Endothelial cell (in vitro differentiated cells): Measurements from ENCODE around the gene NUDT14. TPM values are rescaled to one million over a fixed set of nuclear protein-coding genes. Genes with fewer than 3 reads are reported as not detected.

Experiments
- DNase-seq: peaks from one replicate; pipeline ENCODE4 v3.0.0; 2021; ENCODE audit warnings: low spot score
- H3K27ac Mint-ChIP-seq: one replicate; pipeline ENCODE4 v1.8.0; 2021; ENCODE audit warnings: mixed read lengths, inconsistent platforms; ENCODE audit not compliant: unreplicated experiment
- H3K27me3 Mint-ChIP-seq: one replicate; pipeline ENCODE4 v1.8.0; 2021; ENCODE audit warnings: mild to moderate bottlenecking, moderate library complexity, mixed read lengths, inconsistent platforms; ENCODE audit not compliant: unreplicated experiment
- H3K36me3 Mint-ChIP-seq: one replicate; pipeline ENCODE4 v1.8.0; 2021; ENCODE audit warnings: mild to moderate bottlenecking, low read depth, mixed read lengths, inconsistent platforms; ENCODE audit not compliant: unreplicated experiment
- H3K4me1 Mint-ChIP-seq: one replicate; pipeline ENCODE4 v1.8.0; 2021; ENCODE audit warnings: mild to moderate bottlenecking, mixed read lengths, inconsistent platforms; ENCODE audit not compliant: unreplicated experiment
- H3K4me3 Mint-ChIP-seq: one replicate; pipeline ENCODE4 v1.8.0; 2021; ENCODE audit warnings: mild to moderate bottlenecking, mixed read lengths, inconsistent platforms; ENCODE audit not compliant: unreplicated experiment
- H3K9me3 Mint-ChIP-seq: one replicate; pipeline ENCODE4 v1.8.0; 2021; ENCODE audit warnings: mixed read lengths, inconsistent platforms; ENCODE audit not compliant: unreplicated experiment
- total RNA-seq: library from RNA; stranded (reverse); fragmentation: NEBNext Ultra II Directional; extraction: Animal tissue kit (Norgen Biotek cat#: 25700); gene quantifications from one replicate; pipeline ENCODE4 v1.2.1, GENCODE V29; 2021; ENCODE audit not compliant: unreplicated experiment
- TF ChIP-seq, protein P1 (sequence below): fragments of 200-600 bp; sonication (generic); IDR thresholded peaks from one replicate; pipeline ENCODE4 v1.5.0; 2021; ENCODE audit warnings: antibody characterized with exemption; ENCODE audit not compliant: unreplicated experiment

NUDT14 gene
- total RNA-seq, 1 donor from 2014 or later: 135 TPM

DNA sequence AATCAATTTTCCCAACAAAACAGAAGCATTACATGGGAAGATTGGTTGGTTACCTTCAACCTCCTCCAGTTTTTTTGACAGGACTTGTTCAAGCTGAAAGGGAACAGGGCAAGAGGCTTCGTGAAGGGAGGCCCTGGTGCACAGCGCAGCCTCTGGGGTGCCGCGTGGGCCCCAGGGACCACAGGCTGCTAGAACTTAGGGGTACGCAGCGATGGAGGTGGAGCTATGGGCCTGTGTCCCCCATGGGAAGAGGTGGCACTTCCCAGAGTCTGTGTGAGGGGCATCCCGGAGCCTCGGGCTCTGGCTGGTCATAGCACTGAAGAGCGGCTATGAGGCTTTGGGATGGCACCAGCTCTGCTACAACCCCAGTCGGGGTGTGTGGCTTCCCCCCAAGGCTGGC is 45.1 kb upstream of the NUDT14 start:
- TF ChIP-seq, protein P1, sequence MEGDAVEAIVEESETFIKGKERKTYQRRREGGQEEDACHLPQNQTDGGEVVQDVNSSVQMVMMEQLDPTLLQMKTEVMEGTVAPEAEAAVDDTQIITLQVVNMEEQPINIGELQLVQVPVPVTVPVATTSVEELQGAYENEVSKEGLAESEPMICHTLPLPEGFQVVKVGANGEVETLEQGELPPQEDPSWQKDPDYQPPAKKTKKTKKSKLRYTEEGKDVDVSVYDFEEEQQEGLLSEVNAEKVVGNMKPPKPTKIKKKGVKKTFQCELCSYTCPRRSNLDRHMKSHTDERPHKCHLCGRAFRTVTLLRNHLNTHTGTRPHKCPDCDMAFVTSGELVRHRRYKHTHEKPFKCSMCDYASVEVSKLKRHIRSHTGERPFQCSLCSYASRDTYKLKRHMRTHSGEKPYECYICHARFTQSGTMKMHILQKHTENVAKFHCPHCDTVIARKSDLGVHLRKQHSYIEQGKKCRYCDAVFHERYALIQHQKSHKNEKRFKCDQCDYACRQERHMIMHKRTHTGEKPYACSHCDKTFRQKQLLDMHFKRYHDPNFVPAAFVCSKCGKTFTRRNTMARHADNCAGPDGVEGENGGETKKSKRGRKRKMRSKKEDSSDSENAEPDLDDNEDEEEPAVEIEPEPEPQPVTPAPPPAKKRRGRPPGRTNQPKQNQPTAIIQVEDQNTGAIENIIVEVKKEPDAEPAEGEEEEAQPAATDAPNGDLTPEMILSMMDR: no peak
- H3K27ac Mint-ChIP-seq: no peak overlapping the region
- peaks cover 37% of the 10 kb centered on the region for H3K36me3 Mint-ChIP-seq
- no peaks in the 10 kb centered on the region for H3K9me3 Mint-ChIP-seq
- peaks cover 20% of the 10 kb centered on the region for H3K27me3 Mint-ChIP-seq
- no peak overlapping the region for H3K4me3 Mint-ChIP-seq
- peaks cover 3% of the 10 kb centered on the region for H3K4me1 Mint-ChIP-seq
- DNase-seq: no peak

DNA sequence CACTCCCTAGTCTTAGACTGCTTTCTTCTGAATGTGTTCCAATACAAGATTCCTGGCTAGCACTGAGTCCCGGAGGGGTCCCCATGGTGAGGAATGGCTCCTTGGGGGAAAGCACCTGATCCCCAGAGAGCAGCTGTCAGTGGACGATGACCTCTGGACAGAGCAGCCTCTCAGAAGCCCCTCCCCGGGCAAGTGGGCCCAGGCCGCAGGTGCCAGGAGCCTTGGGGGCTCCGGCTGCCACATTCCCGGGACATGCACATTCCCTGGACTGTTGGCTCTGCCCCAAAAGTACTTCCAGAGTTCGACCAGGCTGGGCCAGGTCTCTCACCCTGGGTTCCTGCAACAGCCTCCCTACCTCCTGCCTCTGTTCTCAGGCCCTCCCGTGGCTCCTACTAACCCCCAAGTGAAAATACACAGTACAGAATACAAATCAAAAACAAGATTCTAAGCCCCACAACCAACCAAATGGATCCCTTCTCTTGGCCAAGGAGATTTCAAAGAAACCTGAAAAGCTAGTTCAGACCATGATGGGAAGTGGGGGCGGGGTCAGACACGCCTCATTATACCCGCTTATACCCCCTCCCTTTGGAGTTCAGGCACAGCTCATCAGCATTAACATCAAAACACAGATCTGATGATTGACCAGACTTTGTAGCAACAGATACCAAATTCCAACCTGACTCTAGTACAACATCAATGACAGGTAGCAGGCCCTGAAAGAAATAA is 43.9 kb upstream of the NUDT14 start:
- DNase-seq: no peak
- H3K27me3 Mint-ChIP-seq: peaks cover 23% of the 10 kb centered on the region
- H3K4me3 Mint-ChIP-seq: no peak overlapping the region
- H3K36me3 Mint-ChIP-seq: peaks cover 37% of the 10 kb centered on the region
- TF ChIP-seq, protein P1: no peak
- no peak overlapping the region for H3K27ac Mint-ChIP-seq
- no peaks in the 10 kb centered on the region for H3K9me3 Mint-ChIP-seq
- peaks cover 3% of the 10 kb centered on the region for H3K4me1 Mint-ChIP-seq

DNA sequence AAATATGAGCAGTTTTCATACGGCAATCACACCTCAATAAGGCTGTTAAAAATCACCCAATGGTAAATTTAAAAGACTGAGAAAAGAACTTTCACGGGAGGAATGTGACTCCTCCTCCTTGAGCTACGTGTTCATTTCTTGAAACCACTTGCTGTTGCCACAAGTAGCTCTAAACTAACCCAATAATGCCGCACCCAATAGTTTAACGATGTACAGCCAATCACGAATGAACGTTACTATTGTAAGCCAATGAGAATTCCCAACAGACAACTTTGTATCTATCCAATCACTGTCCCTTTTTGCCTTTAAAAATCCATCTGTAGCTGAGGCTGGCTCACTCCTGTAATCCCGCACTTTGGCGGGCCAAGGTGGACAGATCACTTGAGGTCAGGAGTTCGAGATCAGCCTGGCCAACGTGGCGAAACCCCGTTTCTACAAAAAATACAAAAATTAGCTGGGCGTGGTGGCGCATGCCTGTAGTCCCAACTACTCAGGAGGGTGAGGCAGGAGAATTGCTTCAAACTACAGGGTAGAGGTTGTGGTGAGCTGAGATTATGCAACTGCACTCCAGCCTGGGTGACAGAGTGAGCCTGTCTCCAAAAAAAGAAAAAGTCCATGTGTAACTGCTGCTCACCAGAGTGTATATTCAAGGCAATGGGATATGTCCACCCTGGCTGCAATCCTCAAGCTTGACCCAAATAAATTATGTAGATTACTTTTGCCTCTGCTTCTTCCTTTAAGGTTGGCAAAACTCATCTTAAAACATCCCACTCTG is 42.8 kb upstream of the NUDT14 start:
- TF ChIP-seq, protein P1: no peak
- no peak for DNase-seq
- Mint-ChIP-seq H3K27ac (no peak overlapping the region), H3K4me1 (peaks cover 3% of the 10 kb centered on the region), H3K27me3 (peaks cover 19% of the 10 kb centered on the region), H3K4me3 (no peak overlapping the region), H3K9me3 (no peaks in the 10 kb centered on the region), H3K36me3 (peaks cover 34% of the 10 kb centered on the region)

- Mint-ChIP-seq H3K4me3 (peak overlapping the region; percentile 48), H3K36me3 (peaks cover 31% of the 10 kb centered on the region), H3K27me3 (peaks cover 17% of the 10 kb centered on the region), H3K4me1 (peaks cover 3% of the 10 kb centered on the region), H3K27ac (no peak overlapping the region), H3K9me3 (no peaks in the 10 kb centered on the region)
- DNase-seq: no peak
- TF ChIP-seq, protein P1: no peak
Measured at GRCh38 chr14:105223260-105223659, 42.1 kb upstream of the NUDT14 start.
